ENCODE results near the gene ABT1.

- TF ChIP-seq CTCF (IDR thresholded peaks at IDR 0.05) (no peak), EZH2 (IDR thresholded peaks at IDR 0.05) (no peak), EZH2phosphoT487 (IDR thresholded peaks at IDR 0.05) (no peak)
Measured at GRCh38 chr6:26646074-26646473, 49.3 kb downstream of the ABT1 start.
